HEK293T (cell line): ENCODE data around the gene GMPPA.
A peak's percentile ranks its signal among the peaks of the same experiment; 100 is the strongest.

ENCODE experiments used
- CTCF ChIA-PET: fragments of 350-600 bp; formaldehyde crosslinking; extraction: SDS; loops from one replicate; lab custom pipeline; 2021; ENCODE audit warnings: antibody characterized with exemption, inconsistent platforms; lab: Yijun Ruan, JAX
- POLR2A ChIA-PET: fragments of 350-600 bp; formaldehyde crosslinking; extraction: SDS; loops from one replicate; lab custom pipeline; 2020; ENCODE audit warnings: antibody characterized with exemption, inconsistent platforms; lab: Yijun Ruan, JAX
- DNase-seq: peaks from one replicate; pipeline ENCODE4 v3.0.0; 2012; ENCODE audit warnings: mixed read lengths; ENCODE audit errors: extremely low spot score
- ARNT ChIP-seq: fragments of 450-650 bp; IDR thresholded peaks from 2 replicates; pipeline ENCODE4 v1.6.1; 2017; ENCODE audit warnings: mild to moderate bottlenecking
- BHLHE40 ChIP-seq: fragments of 450-650 bp; IDR thresholded peaks from 2 replicates; pipeline ENCODE4 v1.6.1; 2016; ENCODE audit warnings: mild to moderate bottlenecking, moderate library complexity, borderline replicate concordance
- CTBP1 ChIP-seq: fragments of 450-650 bp; IDR thresholded peaks from 2 replicates; pipeline ENCODE4 v1.6.1; 2016; ENCODE audit warnings: borderline replicate concordance
- ELF4 ChIP-seq: fragments of 450-650 bp; IDR thresholded peaks from 2 replicates; pipeline ENCODE4 v1.6.1; 2017; ENCODE audit warnings: antibody characterized with exemption
- FOXA1 ChIP-seq: fragments of 450-650 bp; IDR thresholded peaks from 2 replicates; pipeline ENCODE4 v1.6.1; 2016; ENCODE audit warnings: mild to moderate bottlenecking
- FOXK2 ChIP-seq: fragments of 450-650 bp; IDR thresholded peaks from 2 replicates; pipeline ENCODE4 v1.6.1; 2016; ENCODE audit warnings: mild to moderate bottlenecking
- FOXM1 ChIP-seq: fragments of 450-650 bp; IDR thresholded peaks from 2 replicates; pipeline ENCODE4 v1.6.1; 2017; ENCODE audit warnings: mild to moderate bottlenecking, borderline replicate concordance
- HDGF ChIP-seq: fragments of 450-650 bp; IDR thresholded peaks from 2 replicates; pipeline ENCODE4 v1.6.1; 2017; ENCODE audit warnings: antibody characterized with exemption, borderline replicate concordance
- L3MBTL2 ChIP-seq: fragments of 450-650 bp; conservative IDR thresholded peaks from 2 replicates; pipeline ENCODE4 v1.6.1; 2016; ENCODE audit warnings: mild to moderate bottlenecking
- LEF1 ChIP-seq: fragments of 450-650 bp; IDR thresholded peaks from 2 replicates; pipeline ENCODE4 v1.6.1; 2017; ENCODE audit warnings: mild to moderate bottlenecking, borderline replicate concordance
- NFRKB ChIP-seq: fragments of 450-650 bp; IDR thresholded peaks from 2 replicates; pipeline ENCODE4 v1.6.1; 2016; ENCODE audit warnings: mild to moderate bottlenecking, moderate library complexity
- PKNOX1 ChIP-seq: fragments of 450-650 bp; IDR thresholded peaks from 2 replicates; pipeline ENCODE4 v1.6.1; 2016
- SP1 ChIP-seq: fragments of 450-650 bp; IDR thresholded peaks from 2 replicates; pipeline ENCODE4 v1.6.1; 2017
- SUZ12 ChIP-seq: fragments of 450-650 bp; IDR thresholded peaks from 2 replicates; pipeline ENCODE4 v1.6.1; 2016; ENCODE audit warnings: mild to moderate bottlenecking
- TARDBP ChIP-seq: fragments of 450-650 bp; IDR thresholded peaks from 2 replicates; pipeline ENCODE4 v1.6.1; 2016
- ZNF384 ChIP-seq: fragments of 450-650 bp; IDR thresholded peaks from 2 replicates; pipeline ENCODE4 v1.6.1; 2016

Gene GMPPA

DNA sequence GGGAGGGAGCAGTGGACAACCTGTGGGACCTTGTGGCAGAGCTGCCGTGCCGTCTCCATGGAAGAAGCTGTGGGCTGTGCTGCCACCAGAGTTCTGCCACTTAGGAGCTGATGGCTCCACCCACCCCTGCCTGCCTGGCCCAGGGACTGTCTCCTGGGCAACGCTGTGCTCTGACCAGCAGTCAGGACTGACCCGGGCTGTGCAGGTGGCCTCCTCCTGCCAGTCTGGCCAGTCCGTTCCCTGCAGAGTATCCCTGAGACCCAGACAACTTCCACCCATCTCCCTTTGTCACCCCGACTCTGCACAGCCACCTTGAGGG, 28.3 kb downstream of the GMPPA start:
- DNase-seq: no peak
- CTCF ChIA-PET: interaction anchor here (0.7 to 3.0 kb wide), 6 partner anchors 9 to 51 kb away, joined by 3 to 20 read pairs (median 4); a partner anchor contains a TSS
- TF ChIP-seq ZNF384 (no peak), L3MBTL2 (no peak), FOXK2 (no peak), CTBP1 (no peak), ARNT (no peak), NFRKB (no peak), SP1 (no peak), LEF1 (no peak), TARDBP (no peak), PKNOX1 (no peak), FOXM1 (no peak)
- POLR2A ChIA-PET: interaction anchor here (1.6 to 2.0 kb wide), 2 partner anchors 17 to 28 kb away, joined by 3 to 6 read pairs; partner anchors contain the start of gene GMPPA

- TF ChIP-seq SUZ12: no peak
- no peak for TF ChIP-seq ZNF384
- no peak for TF ChIP-seq FOXK2
- no peak for TF ChIP-seq PKNOX1
- TF ChIP-seq TARDBP: no peak
- TF ChIP-seq FOXA1: no peak
- no peak for TF ChIP-seq CTBP1
- no peak for TF ChIP-seq FOXM1
- ChIA-PET POLR2A (interaction anchor here (2.0 kb wide), 2 partner anchors 10 to 29 kb away, joined by 6 to 7 read pairs; partner anchors contain the start of gene GMPPA), CTCF (interaction anchor here (0.7 to 3.0 kb wide), 11 partner anchors 9 to 124 kb away, joined by 3 to 28 read pairs (median 5); a partner anchor contains a TSS)
- no peak for DNase-seq
These were observed 28.8 kb downstream of the GMPPA start for GRCh38 chr2:219527472-219527871.

DNA sequence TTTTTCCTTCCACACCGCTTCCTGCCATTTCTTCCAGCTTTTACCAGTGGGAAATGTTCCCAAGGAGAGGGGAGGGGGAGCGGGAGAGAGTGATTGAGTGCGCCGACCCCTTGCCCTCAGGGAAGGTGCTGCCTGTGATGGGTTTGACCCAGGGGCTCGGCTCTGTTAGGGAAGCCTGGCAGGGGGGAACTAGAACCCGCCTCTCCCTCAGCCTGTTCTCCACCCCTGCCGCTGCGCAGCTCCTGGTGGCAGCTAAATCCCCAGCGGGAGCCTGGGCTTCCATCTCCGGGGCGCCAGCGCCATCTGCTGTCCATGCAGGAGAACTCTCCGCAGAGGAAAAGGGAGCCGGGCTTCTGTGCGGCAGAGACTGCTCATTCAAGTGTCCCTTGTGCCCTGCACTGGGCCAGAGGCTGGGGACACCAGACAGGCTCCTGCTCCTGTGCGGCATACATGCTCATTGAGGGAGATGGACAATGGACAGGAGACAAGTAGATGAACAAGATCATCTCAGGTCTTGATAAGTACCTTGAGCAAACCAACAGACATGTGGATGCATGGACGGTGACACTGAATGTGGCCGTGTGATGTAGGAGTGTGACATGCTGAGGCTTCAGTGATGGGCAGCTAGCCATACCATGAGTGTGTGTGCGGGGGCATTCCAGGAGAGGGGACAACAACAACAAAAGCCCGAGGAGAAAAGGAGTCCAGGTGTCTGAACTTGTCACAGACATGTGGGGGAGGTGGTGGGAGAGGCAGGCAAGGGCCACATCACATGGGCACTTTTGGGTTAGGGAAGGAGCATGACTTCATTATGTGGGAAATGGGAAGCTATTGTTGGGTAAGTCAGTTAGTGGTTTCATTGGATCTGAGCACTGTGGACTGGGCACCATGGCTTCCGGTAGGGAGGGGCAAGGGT, 31.6 kb downstream of the GMPPA start:
- POLR2A ChIA-PET: interaction anchor here (0.8 to 1.3 kb wide), 4 partner anchors 32 to 127 kb away, joined by 3 to 5 read pairs (median 3); partner anchors contain the start of gene GMPPA
- peak; percentile 90 for DNase-seq
- CTCF ChIA-PET: interaction anchor here (0.6 to 3.7 kb wide), 35 partner anchors 8 to 248 kb away, joined by 3 to 50 read pairs (median 4); partner anchors contain the start of gene GMPPA
- TF ChIP-seq CTBP1 (no peak), HDGF (no peak), ZNF384 (no peak), PKNOX1 (no peak), LEF1 (no peak)

DNA sequence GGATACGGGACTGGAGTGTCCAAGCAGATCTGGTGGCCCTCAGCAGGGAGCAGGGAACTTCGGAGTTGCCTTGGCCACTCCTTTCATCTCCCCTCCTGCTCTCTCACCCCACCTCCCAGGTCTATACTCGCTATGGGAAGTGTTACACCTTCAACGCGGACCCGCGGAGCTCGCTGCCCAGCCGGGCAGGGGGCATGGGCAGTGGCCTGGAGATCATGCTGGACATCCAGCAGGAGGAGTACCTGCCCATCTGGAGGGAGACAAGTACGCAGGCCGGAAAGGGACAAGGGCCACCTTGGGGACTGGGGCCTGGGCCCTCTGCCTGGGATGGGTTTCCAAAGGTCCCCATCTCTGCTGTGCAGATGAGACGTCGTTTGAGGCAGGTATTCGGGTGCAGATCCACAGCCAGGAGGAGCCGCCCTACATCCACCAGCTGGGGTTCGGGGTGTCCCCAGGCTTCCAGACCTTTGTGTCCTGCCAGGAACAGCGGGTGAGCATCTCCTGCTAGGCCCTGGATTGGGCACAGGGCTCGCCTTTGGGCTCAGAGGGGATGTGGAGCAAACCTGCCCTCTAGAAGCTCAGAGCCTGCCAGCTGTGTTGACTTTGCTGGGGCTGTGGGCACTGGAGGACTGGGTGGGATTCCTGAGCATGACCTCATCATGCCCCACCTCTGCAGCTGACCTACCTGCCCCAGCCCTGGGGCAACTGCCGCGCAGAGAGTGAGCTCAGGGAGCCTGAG, 33.1 kb downstream of the GMPPA start:
- DNase-seq: no peak
- TF ChIP-seq FOXM1: no peak
- no peak for TF ChIP-seq SP1
- no peak for TF ChIP-seq ZNF384
- TF ChIP-seq TARDBP: no peak
- no peak for TF ChIP-seq BHLHE40
- no peak for TF ChIP-seq PKNOX1
- no peak for TF ChIP-seq FOXA1
- TF ChIP-seq ARNT: no peak
- no peak for TF ChIP-seq LEF1
- no peak for TF ChIP-seq L3MBTL2
- TF ChIP-seq FOXK2: no peak
- TF ChIP-seq SUZ12: no peak
- no peak for TF ChIP-seq ELF4
- no peak for TF ChIP-seq CTBP1
- no peak for TF ChIP-seq HDGF
- no peak for TF ChIP-seq NFRKB
- ChIA-PET CTCF (interaction anchor here (1.0 to 3.7 kb wide), 3 partner anchors 10 to 128 kb away, joined by 3 to 50 read pairs (median 4); a partner anchor contains a TSS), POLR2A (no interaction called here)

GRCh38 chr2:219532378-219532649, 33.6 kb downstream of the GMPPA start:
- CTCF ChIA-PET: interaction anchor here (1.0 to 3.7 kb wide), 2 partner anchors 37 to 129 kb away, joined by 3 to 50 read pairs; a partner anchor contains a TSS
- TF ChIP-seq L3MBTL2 (no peak), SP1 (no peak), PKNOX1 (no peak), SUZ12 (no peak), ARNT (no peak), FOXA1 (no peak), ELF4 (no peak), HDGF (no peak), LEF1 (no peak), BHLHE40 (no peak), NFRKB (no peak), TARDBP (no peak), CTBP1 (no peak), FOXK2 (no peak), ZNF384 (no peak), FOXM1 (no peak)
- POLR2A ChIA-PET: no interaction called here
- DNase-seq: no peak
